SK-N-SH treated with all-trans-retinoic acid at 6 μM for 48 hours (cell line): ENCODE results near the gene SLC35F3.

Source experiments
- ATAC-seq: fragments of 200-7000 bp; cut with Tn5 transposase; 3 replicates; pipeline ENCODE4 v1.9.1; 2020; ENCODE audit warnings: mild to moderate bottlenecking, moderate library complexity
- ARNTL ChIP-seq: fragments of 450-650 bp; formaldehyde crosslinking; IDR thresholded peaks from 2 replicates; pipeline ENCODE4 v1.5.0; 2020; ENCODE audit warnings: low read depth, mild to moderate bottlenecking, moderate library complexity, borderline replicate concordance
- BACH2 ChIP-seq: fragments of 250-450 bp; sonication (Bioruptor Pico); IDR thresholded peaks from 2 replicates; pipeline ENCODE4 v1.9.0; 2021; ENCODE audit warnings: mild to moderate bottlenecking, borderline replicate concordance
- CSDC2 ChIP-seq: fragments of 250-450 bp; sonication (Bioruptor Pico); IDR thresholded peaks from 2 replicates; pipeline ENCODE4 v1.5.0; 2020; ENCODE audit warnings: mild to moderate bottlenecking, moderate library complexity
- ESRRG ChIP-seq: fragments of 250-450 bp; sonication (Bioruptor Pico); IDR thresholded peaks from 2 replicates; pipeline ENCODE4 v1.6.1; 2021; ENCODE audit warnings: mild to moderate bottlenecking
- GLIS3 ChIP-seq: fragments of 250-450 bp; sonication (Bioruptor Pico); IDR thresholded peaks from 2 replicates; pipeline ENCODE4 v1.5.0; 2020; ENCODE audit warnings: mild to moderate bottlenecking, moderate library complexity
- ISL1 ChIP-seq: fragments of 250-450 bp; sonication (Bioruptor Pico); IDR thresholded peaks from 2 replicates; pipeline ENCODE4 v2.1.2; 2022; ENCODE audit warnings: mild to moderate bottlenecking, moderate library complexity
- PPARA ChIP-seq: fragments of 250-450 bp; sonication (Bioruptor Pico); IDR thresholded peaks from 2 replicates; pipeline ENCODE4 v1.5.0; 2020; ENCODE audit warnings: mild to moderate bottlenecking, borderline replicate concordance
- RARB ChIP-seq: fragments of 250-450 bp; sonication (Bioruptor Pico); IDR thresholded peaks from 2 replicates; pipeline ENCODE4 v1.8.0; 2021; ENCODE audit warnings: mild to moderate bottlenecking, moderate library complexity
- SNAI2 ChIP-seq: fragments of 250-450 bp; sonication (Bioruptor Pico); IDR thresholded peaks from 2 replicates; pipeline ENCODE4 v1.5.0; 2020; ENCODE audit warnings: mild to moderate bottlenecking, moderate library complexity
- TCF4 ChIP-seq: fragments of 250-450 bp; sonication (Bioruptor Pico); IDR thresholded peaks from 2 replicates; pipeline ENCODE4 v1.8.0; 2021; ENCODE audit warnings: mild to moderate bottlenecking, moderate library complexity, borderline replicate concordance
- TOX ChIP-seq: fragments of 250-450 bp; sonication (Bioruptor Pico); IDR thresholded peaks from 2 replicates; pipeline ENCODE4 v1.8.0; 2021; ENCODE audit warnings: mild to moderate bottlenecking, moderate library complexity, borderline replicate concordance
- ZC3H10 ChIP-seq: fragments of 250-450 bp; sonication (Bioruptor Pico); IDR thresholded peaks from 2 replicates; pipeline ENCODE4 v1.5.1; 2021; ENCODE audit warnings: mild to moderate bottlenecking, moderate library complexity
- ZFP3 ChIP-seq: fragments of 250-450 bp; sonication (Bioruptor Pico); IDR thresholded peaks from 2 replicates; pipeline ENCODE4 v1.5.0; 2020; ENCODE audit warnings: mild to moderate bottlenecking, moderate library complexity
- ZFP30 ChIP-seq: fragments of 450-650 bp; formaldehyde crosslinking; IDR thresholded peaks from 2 replicates; pipeline ENCODE4 v1.5.0; 2022; ENCODE audit warnings: mild to moderate bottlenecking, moderate library complexity
- ZNF565 ChIP-seq: fragments of 450-650 bp; formaldehyde crosslinking; conservative IDR thresholded peaks from 2 replicates; pipeline ENCODE4 v1.5.0; 2020; ENCODE audit warnings: low read depth, mild to moderate bottlenecking, moderate library complexity
- ZNF70 ChIP-seq: fragments of 450-650 bp; formaldehyde crosslinking; IDR thresholded peaks from 2 replicates; pipeline ENCODE4 v1.5.0; 2020; ENCODE audit warnings: mild to moderate bottlenecking, moderate library complexity
- ZNF8 ChIP-seq: fragments of 450-650 bp; formaldehyde crosslinking; IDR thresholded peaks from 2 replicates; pipeline ENCODE4 v1.5.0; 2020; ENCODE audit warnings: mild to moderate bottlenecking, moderate library complexity
- TF ChIP-seq, protein P1 (sequence below): fragments of 250-450 bp; sonication (Bioruptor Pico); IDR thresholded peaks from 2 replicates; pipeline ENCODE4 v1.5.0; 2020; ENCODE audit warnings: mild to moderate bottlenecking, moderate library complexity
- TF ChIP-seq, protein P2 (sequence below): fragments of 250-450 bp; sonication (Bioruptor Pico); IDR thresholded peaks from 2 replicates; pipeline ENCODE4 v1.5.1; 2021; ENCODE audit warnings: mild to moderate bottlenecking, moderate library complexity
- TF ChIP-seq, protein P3 (sequence below): fragments of 250-450 bp; sonication (Bioruptor Pico); IDR thresholded peaks from 2 replicates; pipeline ENCODE4 v1.8.0; 2020; ENCODE audit warnings: mild to moderate bottlenecking, moderate library complexity, borderline replicate concordance
- TF ChIP-seq, protein P4 (sequence below): fragments of 250-450 bp; sonication (Bioruptor Pico); IDR thresholded peaks from 2 replicates; pipeline ENCODE4 v1.5.1; 2020; ENCODE audit warnings: low read depth, mild to moderate bottlenecking, moderate library complexity

SLC35F3 gene

DNA sequence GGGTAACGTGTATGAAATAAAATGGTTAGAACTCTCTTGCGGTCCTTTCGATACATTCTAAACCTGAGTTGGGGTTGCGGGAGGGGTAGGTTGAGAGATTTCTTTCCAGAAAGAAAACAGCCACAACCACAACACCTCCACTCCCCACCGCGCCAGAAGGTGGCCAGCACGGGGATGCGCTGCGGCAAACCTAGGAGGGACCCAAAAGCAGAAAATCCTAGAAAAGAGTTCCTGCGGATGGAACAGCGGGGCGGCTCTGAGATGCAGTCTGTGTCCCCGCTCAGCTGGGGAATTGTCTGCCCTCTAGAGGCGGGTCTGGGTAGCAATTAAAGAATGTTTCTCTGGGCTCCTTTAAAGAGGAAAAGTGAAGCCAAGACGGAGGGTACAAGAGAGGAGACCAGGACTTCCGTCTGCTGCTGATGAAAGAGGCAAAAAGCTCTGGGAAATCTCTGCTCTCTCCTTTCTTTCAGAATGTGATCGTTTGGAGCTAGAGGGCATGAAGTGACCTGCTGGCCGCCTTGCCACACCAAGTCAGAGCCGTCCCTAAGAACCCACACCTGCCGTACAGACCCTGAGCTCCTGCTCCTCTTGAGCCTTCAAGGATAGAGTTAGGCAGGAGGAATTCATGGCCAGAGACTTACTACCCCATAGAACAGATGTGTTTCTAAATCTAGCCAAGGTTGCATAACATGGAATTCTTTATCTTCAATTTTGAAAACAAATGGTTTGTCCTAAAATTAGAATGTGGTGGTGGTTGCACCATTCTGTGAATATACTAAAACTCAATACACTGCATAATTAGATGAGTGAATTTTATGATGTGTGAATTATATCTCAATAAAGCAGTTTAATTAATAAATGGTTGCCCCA, 422.3 kb downstream of the SLC35F3 start:
- no peak for TF ChIP-seq CSDC2 (CRISPR knock-in tag)
- ATAC-seq = peak; percentile 91

DNA sequence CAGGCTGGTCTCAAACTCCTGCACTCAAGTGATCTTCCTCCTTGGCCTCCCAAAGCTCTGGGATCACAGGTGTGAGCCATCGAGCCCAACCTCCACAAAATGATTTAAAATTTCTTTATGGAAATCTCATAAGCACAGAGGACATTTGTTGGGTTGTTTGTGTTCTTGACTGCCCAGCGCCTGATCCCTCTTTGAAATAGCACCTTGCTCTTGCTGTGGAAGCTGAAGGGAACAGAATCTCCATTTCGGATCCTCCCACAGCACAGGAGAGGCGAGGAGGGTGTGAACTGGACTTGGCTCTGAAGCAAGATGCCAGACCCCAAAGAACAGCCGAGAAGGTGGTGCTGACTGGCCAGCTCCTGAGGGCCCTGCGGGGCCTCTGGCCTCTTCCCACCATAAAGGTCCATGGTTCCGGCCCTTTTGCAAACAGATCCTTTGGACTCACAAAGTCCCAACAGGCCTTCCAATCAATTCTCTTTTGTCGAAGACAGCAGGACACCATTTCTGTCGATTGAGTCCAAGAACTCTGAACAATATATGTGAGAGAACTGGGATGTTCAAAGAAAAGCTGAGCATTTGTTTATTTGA, 423.2 kb downstream of the SLC35F3 start:
- ATAC-seq = no peak

DNA sequence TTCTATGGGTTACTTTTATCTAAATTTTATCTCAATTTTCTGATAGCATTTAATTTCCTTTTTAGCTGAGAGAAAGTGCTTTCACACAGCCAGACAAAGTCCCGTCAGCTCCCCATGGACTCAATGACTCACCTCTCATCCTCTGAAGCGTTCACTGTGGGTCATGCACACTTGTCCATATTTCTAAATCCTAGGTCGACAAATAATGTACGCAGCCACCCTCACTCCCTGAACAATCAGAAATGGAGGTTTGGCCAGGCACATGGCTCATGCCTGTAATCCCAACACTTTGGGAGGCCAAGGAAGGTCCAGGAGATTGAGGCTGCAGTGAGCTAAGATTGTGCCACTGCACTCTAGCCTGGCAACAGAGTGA, 426.4 kb downstream of the SLC35F3 start:
- ATAC-seq = no peak
- TF ChIP-seq ZC3H10 (CRISPR knock-in tag) (no peak), BACH2 (CRISPR knock-in tag) (no peak), ZNF565 (CRISPR knock-in tag) (no peak), ARNTL (CRISPR knock-in tag) (no peak), ESRRG (CRISPR knock-in tag) (no peak), RARB (no peak), ZNF8 (CRISPR knock-in tag) (no peak), TOX (CRISPR knock-in tag) (no peak), SNAI2 (no peak), PPARA (no peak), ISL1 (CRISPR knock-in tag) (no peak), ZFP30 (CRISPR knock-in tag) (no peak), ZNF70 (no peak)
- TF ChIP-seq, protein P1, sequence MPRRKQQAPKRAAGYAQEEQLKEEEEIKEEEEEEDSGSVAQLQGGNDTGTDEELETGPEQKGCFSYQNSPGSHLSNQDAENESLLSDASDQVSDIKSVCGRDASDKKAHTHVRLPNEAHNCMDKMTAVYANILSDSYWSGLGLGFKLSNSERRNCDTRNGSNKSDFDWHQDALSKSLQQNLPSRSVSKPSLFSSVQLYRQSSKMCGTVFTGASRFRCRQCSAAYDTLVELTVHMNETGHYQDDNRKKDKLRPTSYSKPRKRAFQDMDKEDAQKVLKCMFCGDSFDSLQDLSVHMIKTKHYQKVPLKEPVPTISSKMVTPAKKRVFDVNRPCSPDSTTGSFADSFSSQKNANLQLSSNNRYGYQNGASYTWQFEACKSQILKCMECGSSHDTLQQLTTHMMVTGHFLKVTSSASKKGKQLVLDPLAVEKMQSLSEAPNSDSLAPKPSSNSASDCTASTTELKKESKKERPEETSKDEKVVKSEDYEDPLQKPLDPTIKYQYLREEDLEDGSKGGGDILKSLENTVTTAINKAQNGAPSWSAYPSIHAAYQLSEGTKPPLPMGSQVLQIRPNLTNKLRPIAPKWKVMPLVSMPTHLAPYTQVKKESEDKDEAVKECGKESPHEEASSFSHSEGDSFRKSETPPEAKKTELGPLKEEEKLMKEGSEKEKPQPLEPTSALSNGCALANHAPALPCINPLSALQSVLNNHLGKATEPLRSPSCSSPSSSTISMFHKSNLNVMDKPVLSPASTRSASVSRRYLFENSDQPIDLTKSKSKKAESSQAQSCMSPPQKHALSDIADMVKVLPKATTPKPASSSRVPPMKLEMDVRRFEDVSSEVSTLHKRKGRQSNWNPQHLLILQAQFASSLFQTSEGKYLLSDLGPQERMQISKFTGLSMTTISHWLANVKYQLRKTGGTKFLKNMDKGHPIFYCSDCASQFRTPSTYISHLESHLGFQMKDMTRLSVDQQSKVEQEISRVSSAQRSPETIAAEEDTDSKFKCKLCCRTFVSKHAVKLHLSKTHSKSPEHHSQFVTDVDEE = no peak
- TF ChIP-seq, protein P2, sequence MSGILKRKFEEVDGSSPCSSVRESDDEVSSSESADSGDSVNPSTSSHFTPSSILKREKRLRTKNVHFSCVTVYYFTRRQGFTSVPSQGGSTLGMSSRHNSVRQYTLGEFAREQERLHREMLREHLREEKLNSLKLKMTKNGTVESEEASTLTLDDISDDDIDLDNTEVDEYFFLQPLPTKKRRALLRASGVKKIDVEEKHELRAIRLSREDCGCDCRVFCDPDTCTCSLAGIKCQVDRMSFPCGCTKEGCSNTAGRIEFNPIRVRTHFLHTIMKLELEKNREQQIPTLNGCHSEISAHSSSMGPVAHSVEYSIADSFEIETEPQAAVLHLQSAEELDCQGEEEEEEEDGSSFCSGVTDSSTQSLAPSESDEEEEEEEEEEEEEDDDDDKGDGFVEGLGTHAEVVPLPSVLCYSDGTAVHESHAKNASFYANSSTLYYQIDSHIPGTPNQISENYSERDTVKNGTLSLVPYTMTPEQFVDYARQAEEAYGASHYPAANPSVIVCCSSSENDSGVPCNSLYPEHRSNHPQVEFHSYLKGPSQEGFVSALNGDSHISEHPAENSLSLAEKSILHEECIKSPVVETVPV = no peak

More for the DNA sequence above, 423.2 kb downstream of the SLC35F3 start:
- TF ChIP-seq ZC3H10 (CRISPR knock-in tag) = no peak
- TF ChIP-seq RARB = no peak
- TF ChIP-seq ZFP3 (CRISPR knock-in tag) = no peak
- TF ChIP-seq, protein P3, sequence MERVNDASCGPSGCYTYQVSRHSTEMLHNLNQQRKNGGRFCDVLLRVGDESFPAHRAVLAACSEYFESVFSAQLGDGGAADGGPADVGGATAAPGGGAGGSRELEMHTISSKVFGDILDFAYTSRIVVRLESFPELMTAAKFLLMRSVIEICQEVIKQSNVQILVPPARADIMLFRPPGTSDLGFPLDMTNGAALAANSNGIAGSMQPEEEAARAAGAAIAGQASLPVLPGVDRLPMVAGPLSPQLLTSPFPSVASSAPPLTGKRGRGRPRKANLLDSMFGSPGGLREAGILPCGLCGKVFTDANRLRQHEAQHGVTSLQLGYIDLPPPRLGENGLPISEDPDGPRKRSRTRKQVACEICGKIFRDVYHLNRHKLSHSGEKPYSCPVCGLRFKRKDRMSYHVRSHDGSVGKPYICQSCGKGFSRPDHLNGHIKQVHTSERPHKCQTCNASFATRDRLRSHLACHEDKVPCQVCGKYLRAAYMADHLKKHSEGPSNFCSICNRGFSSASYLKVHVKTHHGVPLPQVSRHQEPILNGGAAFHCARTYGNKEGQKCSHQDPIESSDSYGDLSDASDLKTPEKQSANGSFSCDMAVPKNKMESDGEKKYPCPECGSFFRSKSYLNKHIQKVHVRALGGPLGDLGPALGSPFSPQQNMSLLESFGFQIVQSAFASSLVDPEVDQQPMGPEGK (CRISPR knock-in tag) = no peak
- no peak for TF ChIP-seq BACH2 (CRISPR knock-in tag)
- TF ChIP-seq ISL1 (CRISPR knock-in tag) = no peak
- TF ChIP-seq, protein P1 = no peak
- no peak for TF ChIP-seq ESRRG (CRISPR knock-in tag)
- TF ChIP-seq, protein P4, sequence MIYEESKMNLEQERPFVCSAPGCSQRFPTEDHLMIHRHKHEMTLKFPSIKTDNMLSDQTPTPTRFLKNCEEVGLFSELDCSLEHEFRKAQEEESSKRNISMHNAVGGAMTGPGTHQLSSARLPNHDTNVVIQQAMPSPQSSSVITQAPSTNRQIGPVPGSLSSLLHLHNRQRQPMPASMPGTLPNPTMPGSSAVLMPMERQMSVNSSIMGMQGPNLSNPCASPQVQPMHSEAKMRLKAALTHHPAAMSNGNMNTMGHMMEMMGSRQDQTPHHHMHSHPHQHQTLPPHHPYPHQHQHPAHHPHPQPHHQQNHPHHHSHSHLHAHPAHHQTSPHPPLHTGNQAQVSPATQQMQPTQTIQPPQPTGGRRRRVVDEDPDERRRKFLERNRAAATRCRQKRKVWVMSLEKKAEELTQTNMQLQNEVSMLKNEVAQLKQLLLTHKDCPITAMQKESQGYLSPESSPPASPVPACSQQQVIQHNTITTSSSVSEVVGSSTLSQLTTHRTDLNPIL (CRISPR knock-in tag) = no peak
- no peak for TF ChIP-seq TCF4 (CRISPR knock-in tag)
- no peak for TF ChIP-seq ZNF8 (CRISPR knock-in tag)
- TF ChIP-seq, protein P2 = no peak
- no peak for TF ChIP-seq GLIS3 (CRISPR knock-in tag)
- no peak for TF ChIP-seq CSDC2 (CRISPR knock-in tag)
- no peak for TF ChIP-seq ZNF565 (CRISPR knock-in tag)
- no peak for TF ChIP-seq ARNTL (CRISPR knock-in tag)
- TF ChIP-seq TOX (CRISPR knock-in tag) = no peak
